ENCODE results near the gene MYH2.
A peak's percentile ranks its signal among the peaks of the same experiment; 100 is the strongest.
"Not testable (repeated sequence)": the region's sequence is repeated elsewhere in the genome, so short reads cannot be mapped to it uniquely, and the experiment has no call there.

The MYH2 gene

DNA sequence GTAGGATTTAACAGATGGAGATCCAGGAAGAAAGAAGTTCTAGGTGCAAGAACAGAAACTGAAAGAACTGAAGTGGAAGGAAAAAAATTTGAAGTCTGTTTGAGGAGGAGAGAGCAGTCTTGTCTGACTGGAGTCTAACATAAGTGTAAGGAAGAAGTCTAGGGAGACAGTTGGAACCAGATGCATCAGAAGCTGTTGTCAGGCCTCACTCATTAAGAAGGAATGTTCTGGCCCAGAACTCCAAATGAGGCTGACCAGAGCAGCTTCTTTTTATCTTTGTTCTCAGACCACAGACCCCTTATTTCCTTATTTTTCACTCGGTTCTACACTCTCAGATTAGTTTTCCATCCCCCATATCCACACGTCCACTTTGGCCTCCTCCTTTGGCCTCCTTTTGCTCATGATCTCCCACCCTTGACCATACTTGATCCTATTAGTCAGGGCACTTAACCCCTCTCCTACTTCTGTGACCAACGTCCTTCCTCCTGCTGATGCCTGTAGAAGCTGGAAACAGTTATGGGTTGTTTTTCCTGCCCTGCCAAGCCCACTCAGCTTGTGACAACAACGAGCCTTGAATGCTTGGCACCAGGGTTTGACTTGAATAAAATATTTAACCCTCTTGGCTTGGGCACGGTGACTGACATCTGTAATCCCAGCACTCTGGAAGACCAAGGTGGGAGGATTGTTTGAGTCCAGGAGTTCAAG is 7.0 kb upstream of the MYH2 start:
- Histone ChIP-seq H3K27me3 (ENCODE audit: control insufficient read depth, insufficient read depth, low read length) (no peaks in the 10 kb centered on the region), H3K27ac (ENCODE audit: low read depth, low read length) (no peak overlapping the region), H3K4me3 (ENCODE audit: low read depth, low read length) (no peak overlapping the region), H3K9ac (ENCODE audit: low read depth, low read length) (no peak overlapping the region), H3K9me3 (ENCODE audit: control insufficient read depth, insufficient read depth, low read length) (no peaks in the 10 kb centered on the region), H3K4me1 (ENCODE audit: control insufficient read depth, insufficient read depth, low read length) (peaks cover 23% of the 10 kb centered on the region), H3K36me3 (ENCODE audit: control insufficient read depth, insufficient read depth, low read length) (no peaks in the 10 kb centered on the region)

DNA sequence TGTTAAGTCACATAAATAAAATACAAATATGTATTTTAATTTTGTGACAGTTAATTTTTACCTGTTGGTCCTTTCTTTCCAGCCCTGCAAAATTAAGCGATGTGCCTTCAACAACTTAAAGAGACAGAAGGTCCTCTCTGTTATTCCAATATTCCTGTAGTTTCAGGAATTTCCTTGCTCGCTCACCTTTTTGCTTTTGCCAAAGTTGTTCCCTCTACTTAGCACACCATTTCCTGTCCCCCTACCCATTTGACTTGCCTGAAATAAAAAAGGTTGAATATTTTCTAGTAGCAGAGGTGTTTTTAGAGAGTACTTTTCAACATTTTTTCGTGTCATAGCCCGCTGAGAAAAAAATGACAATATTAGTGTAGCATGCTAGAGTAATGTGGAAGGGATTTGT is 556 bp upstream of the MYH2 start:
- no peaks in the 10 kb centered on the region for H3K9me3 ChIP-seq (ENCODE audit: control insufficient read depth, insufficient read depth, low read length)
- H3K27me3 ChIP-seq (ENCODE audit: control insufficient read depth, insufficient read depth, low read length), result no peaks in the 10 kb centered on the region
- H3K9ac ChIP-seq (ENCODE audit: low read depth, low read length), result no peak overlapping the region
- peaks cover 40% of the 10 kb centered on the region for H3K4me1 ChIP-seq (ENCODE audit: control insufficient read depth, insufficient read depth, low read length)
- peak overlapping the region; percentile 28; the same call in 1 of the 2 replicates for H3K4me3 ChIP-seq (ENCODE audit: low read depth, low read length)
- no peaks in the 10 kb centered on the region for H3K36me3 ChIP-seq (ENCODE audit: control insufficient read depth, insufficient read depth, low read length)
- H3K27ac ChIP-seq (ENCODE audit: low read depth, low read length), result peak overlapping the region; percentile 64

DNA sequence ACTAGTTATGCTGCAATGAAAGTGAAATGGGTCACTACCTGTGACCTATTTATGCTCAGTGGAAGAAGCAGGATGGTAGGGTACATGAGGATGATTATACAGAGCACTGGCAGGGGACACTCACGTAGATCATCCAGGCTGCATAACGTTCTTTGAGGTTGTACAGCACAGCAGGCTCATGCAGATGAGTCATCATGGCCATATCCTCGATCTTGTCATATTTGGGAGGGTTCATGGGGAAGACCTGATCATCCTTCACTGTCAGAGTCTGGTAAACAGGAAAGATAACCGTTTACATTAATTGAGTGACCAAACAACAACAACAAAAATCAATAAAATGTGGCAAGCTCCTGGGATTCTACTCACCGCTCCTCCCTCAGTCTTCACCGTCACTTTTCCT is 2.1 kb downstream of the MYH2 start:
- Histone ChIP-seq H3K36me3 (ENCODE audit: control insufficient read depth, insufficient read depth, low read length) (no peaks in the 10 kb centered on the region), H3K9me3 (ENCODE audit: control insufficient read depth, insufficient read depth, low read length) (peaks cover 4% of the 10 kb centered on the region; the same call in 1 of the 2 replicates), H3K27me3 (ENCODE audit: control insufficient read depth, insufficient read depth, low read length) (no peaks in the 10 kb centered on the region), H3K27ac (ENCODE audit: low read depth, low read length) (no peak overlapping the region), H3K4me1 (ENCODE audit: control insufficient read depth, insufficient read depth, low read length) (peaks cover 34% of the 10 kb centered on the region), H3K9ac (ENCODE audit: low read depth, low read length) (no peak overlapping the region), H3K4me3 (ENCODE audit: low read depth, low read length) (no peak overlapping the region)

DNA sequence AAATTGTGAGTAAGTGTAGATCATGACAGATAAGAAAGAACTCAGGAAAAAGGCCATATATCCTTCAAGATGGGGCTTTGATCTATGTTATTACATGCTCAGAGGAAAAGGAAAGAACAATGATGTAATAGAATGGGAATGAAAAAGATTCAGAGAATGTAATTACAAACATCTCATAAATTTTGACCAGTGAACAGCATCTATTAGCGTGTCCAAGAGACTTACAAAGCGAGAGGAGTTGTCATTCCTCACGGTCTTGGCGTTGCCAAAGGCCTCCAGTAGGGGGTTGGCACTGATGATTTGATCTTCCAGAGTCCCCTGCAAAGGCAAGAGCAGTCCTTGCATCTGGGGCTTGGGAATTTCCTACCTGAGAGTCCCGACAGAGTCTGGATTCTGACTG is 6.0 kb downstream of the MYH2 start:
- H3K4me3 ChIP-seq (ENCODE audit: low read depth, low read length); H3K36me3 ChIP-seq (ENCODE audit: control insufficient read depth, insufficient read depth, low read length); H3K27me3 ChIP-seq (ENCODE audit: control insufficient read depth, insufficient read depth, low read length); H3K27ac ChIP-seq (ENCODE audit: low read depth, low read length); H3K4me1 ChIP-seq (ENCODE audit: control insufficient read depth, insufficient read depth, low read length); H3K9ac ChIP-seq (ENCODE audit: low read depth, low read length): not testable (repeated sequence)
- H3K9me3 ChIP-seq (ENCODE audit: control insufficient read depth, insufficient read depth, low read length), result peaks cover 15% of the 10 kb centered on the region

DNA sequence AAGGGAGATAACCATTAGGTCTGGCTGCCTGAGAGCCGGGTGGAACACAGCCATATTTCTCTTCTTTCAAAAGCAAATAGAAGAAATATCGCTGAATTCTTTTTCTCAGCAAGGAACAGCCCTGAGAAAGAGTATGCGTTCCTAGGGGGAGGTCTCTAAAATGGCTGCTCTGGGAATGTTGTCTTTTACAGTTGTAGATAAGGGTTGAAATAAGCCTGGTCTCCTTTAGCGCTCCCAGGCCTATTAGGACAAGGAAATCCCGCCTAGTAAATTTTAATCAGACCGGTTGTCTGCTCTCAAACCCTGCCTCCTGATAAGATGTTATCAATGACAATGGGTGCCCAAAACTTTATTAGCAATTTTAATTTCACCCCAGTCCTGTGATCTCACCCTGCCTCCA is 8.3 kb downstream of the MYH2 start:
- H3K36me3 ChIP-seq (ENCODE audit: control insufficient read depth, insufficient read depth, low read length); H3K9ac ChIP-seq (ENCODE audit: low read depth, low read length); H3K4me1 ChIP-seq (ENCODE audit: control insufficient read depth, insufficient read depth, low read length); H3K4me3 ChIP-seq (ENCODE audit: low read depth, low read length); H3K27me3 ChIP-seq (ENCODE audit: control insufficient read depth, insufficient read depth, low read length); H3K27ac ChIP-seq (ENCODE audit: low read depth, low read length): not testable (repeated sequence)
- H3K9me3 ChIP-seq (ENCODE audit: control insufficient read depth, insufficient read depth, low read length), result peaks cover 15% of the 10 kb centered on the region

DNA sequence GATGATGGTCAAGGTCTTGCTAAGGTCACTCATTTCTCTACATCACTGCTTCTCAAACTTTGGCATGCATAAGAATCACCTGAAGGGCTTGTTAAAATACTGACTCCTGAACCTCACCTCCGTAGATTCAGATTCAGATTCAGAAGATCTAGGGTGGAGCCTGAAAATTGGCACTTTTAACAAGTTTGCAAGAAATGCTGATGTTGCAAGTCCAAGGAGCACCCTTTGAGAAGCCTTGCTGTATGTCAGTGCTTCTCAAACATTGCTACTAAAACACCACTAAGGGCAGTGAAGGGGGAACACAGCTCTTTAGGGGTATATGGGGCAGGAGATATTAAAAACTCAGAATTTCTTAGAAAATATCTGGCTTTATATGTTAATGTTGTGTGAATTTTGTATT is 17.4 kb downstream of the MYH2 start:
- H3K36me3 ChIP-seq (ENCODE audit: control insufficient read depth, insufficient read depth, low read length), result no peaks in the 10 kb centered on the region
- no peaks in the 10 kb centered on the region for H3K4me1 ChIP-seq (ENCODE audit: control insufficient read depth, insufficient read depth, low read length)
- H3K4me3 ChIP-seq (ENCODE audit: low read depth, low read length), result no peak overlapping the region
- no peak overlapping the region for H3K27ac ChIP-seq (ENCODE audit: low read depth, low read length)
- H3K9me3 ChIP-seq (ENCODE audit: control insufficient read depth, insufficient read depth, low read length), result no peaks in the 10 kb centered on the region
- H3K9ac ChIP-seq (ENCODE audit: low read depth, low read length), result no peak overlapping the region
- no peaks in the 10 kb centered on the region for H3K27me3 ChIP-seq (ENCODE audit: control insufficient read depth, insufficient read depth, low read length)

DNA sequence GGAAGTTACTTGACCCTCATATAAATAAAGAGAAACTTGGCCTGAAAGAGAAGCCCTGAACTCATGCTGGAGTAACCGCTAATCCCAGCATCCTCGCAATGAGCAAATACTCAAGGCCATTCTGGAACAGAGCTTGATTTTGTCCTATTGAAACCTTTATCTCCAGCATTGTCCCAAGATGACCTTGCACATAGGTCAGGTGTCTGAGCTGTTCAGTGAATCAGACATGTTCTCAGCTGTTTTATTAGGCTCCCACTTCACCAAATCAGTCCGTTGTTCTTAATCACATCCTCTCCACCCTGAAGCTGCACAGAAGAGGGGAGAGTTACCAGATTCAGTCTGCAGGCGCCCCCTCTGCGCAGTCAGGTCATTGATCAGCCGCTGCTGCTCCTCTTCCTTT is 22.0 kb downstream of the MYH2 start:
- no peak overlapping the region for H3K27ac ChIP-seq (ENCODE audit: low read depth, low read length)
- H3K4me3 ChIP-seq (ENCODE audit: low read depth, low read length), result no peak overlapping the region
- no peaks in the 10 kb centered on the region for H3K36me3 ChIP-seq (ENCODE audit: control insufficient read depth, insufficient read depth, low read length)
- H3K9me3 ChIP-seq (ENCODE audit: control insufficient read depth, insufficient read depth, low read length), result no peaks in the 10 kb centered on the region
- no peak overlapping the region for H3K9ac ChIP-seq (ENCODE audit: low read depth, low read length)
- no peaks in the 10 kb centered on the region for H3K4me1 ChIP-seq (ENCODE audit: control insufficient read depth, insufficient read depth, low read length)
- no peaks in the 10 kb centered on the region for H3K27me3 ChIP-seq (ENCODE audit: control insufficient read depth, insufficient read depth, low read length)

DNA sequence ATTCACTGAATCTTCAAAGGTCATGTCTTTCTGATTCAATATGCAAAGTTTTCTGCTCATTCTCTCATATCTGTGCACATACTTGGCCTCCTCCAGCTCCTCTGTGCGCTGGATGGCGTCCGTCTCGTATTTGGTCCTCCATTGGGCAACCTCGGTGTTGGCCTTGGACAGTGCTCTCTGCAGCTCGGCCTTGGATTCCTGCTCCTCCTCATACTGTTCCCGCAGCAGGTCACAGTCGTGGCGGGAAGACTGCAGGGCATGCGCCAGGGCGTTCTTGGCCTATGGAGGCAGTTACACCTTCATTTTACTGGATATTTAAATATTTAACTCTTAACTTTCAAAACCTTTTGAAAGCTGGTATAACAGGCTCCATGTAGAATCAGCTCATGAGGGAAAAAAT is 22.9 kb downstream of the MYH2 start:
- Histone ChIP-seq H3K36me3 (ENCODE audit: control insufficient read depth, insufficient read depth, low read length) (no peaks in the 10 kb centered on the region), H3K9me3 (ENCODE audit: control insufficient read depth, insufficient read depth, low read length) (no peaks in the 10 kb centered on the region), H3K27ac (ENCODE audit: low read depth, low read length) (no peak overlapping the region), H3K4me1 (ENCODE audit: control insufficient read depth, insufficient read depth, low read length) (no peaks in the 10 kb centered on the region), H3K4me3 (ENCODE audit: low read depth, low read length) (no peak overlapping the region), H3K27me3 (ENCODE audit: control insufficient read depth, insufficient read depth, low read length) (no peaks in the 10 kb centered on the region), H3K9ac (ENCODE audit: low read depth, low read length) (no peak overlapping the region)

DNA sequence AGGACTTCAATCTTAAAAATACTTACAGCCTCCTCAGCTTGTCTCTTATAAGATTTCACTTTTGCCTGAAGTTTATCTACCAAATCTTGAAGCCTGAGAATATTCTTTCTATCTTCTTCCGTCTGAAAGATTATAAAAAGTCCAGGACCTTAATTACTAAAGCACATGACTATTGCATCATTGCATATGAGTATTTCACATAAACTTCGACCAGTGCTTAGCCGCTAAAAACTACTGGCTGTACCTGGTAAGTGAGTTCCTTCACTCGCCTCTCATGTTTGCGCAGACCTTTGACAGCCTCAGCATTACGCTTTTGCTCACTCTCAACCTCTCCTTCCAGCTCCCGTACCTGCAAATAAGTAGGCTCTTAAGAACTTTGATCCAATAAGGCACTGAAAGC is 26.4 kb downstream of the MYH2 start:
- Histone ChIP-seq H3K36me3 (ENCODE audit: control insufficient read depth, insufficient read depth, low read length) (no peaks in the 10 kb centered on the region), H3K27me3 (ENCODE audit: control insufficient read depth, insufficient read depth, low read length) (no peaks in the 10 kb centered on the region), H3K27ac (ENCODE audit: low read depth, low read length) (no peak overlapping the region), H3K9me3 (ENCODE audit: control insufficient read depth, insufficient read depth, low read length) (no peaks in the 10 kb centered on the region), H3K4me1 (ENCODE audit: control insufficient read depth, insufficient read depth, low read length) (no peaks in the 10 kb centered on the region), H3K9ac (ENCODE audit: low read depth, low read length) (no peak overlapping the region), H3K4me3 (ENCODE audit: low read depth, low read length) (no peak overlapping the region)

DNA sequence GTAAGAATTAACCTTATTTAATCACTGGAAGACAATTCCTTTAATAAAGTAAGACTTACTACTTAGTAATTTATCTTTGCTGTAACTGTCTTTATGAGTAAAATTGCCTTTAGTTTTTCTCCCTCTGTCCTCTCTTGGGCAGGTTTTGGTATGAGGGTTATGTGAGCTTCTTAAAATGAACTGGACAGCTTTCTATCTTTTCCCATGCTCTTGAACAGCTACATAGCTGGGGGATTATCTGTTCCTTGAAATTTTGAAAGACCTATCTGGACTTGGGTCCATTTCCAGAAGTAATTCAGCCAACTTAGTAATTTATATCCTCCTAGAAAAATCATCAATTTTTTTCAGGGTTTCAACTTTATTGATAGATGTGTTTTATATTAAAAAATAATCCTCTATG is 27.5 kb downstream of the MYH2 start:
- H3K9ac ChIP-seq (ENCODE audit: low read depth, low read length), result no peak overlapping the region

DNA sequence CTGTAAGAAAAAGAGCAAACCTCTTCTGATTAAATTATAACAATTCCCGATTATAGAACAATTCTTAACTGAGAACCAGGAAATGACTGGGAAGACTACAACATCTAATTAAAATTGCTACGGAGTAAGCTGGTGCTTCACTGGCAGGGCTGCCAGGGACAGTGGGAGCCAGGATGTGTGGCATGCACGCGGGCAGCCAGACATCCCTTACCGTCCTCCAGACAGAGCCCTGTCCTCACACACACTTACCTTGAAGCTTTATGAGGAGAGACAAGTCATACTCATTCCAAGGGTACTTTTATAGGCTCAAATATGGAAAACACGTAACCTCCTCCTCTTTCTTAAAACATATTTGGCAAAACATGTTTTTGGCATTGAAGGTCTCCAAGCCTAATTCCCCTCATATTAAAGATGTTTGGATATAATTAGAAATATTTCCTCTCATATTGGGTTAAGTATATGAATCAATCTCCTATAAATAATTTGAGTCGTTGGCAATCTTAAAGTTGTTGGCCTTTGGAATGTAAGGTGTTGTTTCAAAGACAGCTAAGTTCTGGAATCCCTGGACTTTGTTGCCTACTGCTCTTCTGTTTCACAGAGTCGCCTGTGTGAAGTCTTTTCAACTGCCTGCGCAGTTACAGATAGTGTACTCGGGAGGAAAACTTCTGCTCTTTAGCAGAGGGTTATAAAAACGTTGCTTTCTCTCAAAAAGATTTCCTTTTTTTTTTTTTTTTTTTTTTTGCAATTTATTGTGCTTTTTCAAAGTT is 31.0 kb downstream of the MYH2 start, which contains the start of gene MYH1:
TSS of gene MYH1 (minus strand) at position 272 of the 767 bp plus-strand sequence. CDS start 1,900 bp downstream, outside the sequence.
- no peaks in the 10 kb centered on the region for H3K9me3 ChIP-seq (ENCODE audit: control insufficient read depth, insufficient read depth, low read length)
- no peak within 1 kb of the TSS for H3K27ac ChIP-seq (ENCODE audit: low read depth, low read length)
- H3K9ac ChIP-seq (ENCODE audit: low read depth, low read length), result no peak within 1 kb of the TSS
- H3K4me3 ChIP-seq (ENCODE audit: low read depth, low read length), result no peak within 1 kb of the TSS
- no peaks in the 10 kb centered on the region for H3K36me3 ChIP-seq (ENCODE audit: control insufficient read depth, insufficient read depth, low read length)
- no peaks in the 10 kb centered on the region for H3K4me1 ChIP-seq (ENCODE audit: control insufficient read depth, insufficient read depth, low read length)
- no peaks in the 10 kb centered on the region for H3K27me3 ChIP-seq (ENCODE audit: control insufficient read depth, insufficient read depth, low read length)

More for the DNA sequence above, 27.5 kb downstream of the MYH2 start:
- Histone ChIP-seq H3K4me1 (ENCODE audit: control insufficient read depth, insufficient read depth, low read length) (no peaks in the 10 kb centered on the region), H3K27ac (ENCODE audit: low read depth, low read length) (no peak overlapping the region), H3K36me3 (ENCODE audit: control insufficient read depth, insufficient read depth, low read length) (no peaks in the 10 kb centered on the region), H3K27me3 (ENCODE audit: control insufficient read depth, insufficient read depth, low read length) (no peaks in the 10 kb centered on the region), H3K9me3 (ENCODE audit: control insufficient read depth, insufficient read depth, low read length) (no peaks in the 10 kb centered on the region), H3K4me3 (ENCODE audit: low read depth, low read length) (no peak overlapping the region)

All from HUES48 (cell line).